Mesothelial cell of epicardium (in vitro differentiated cells): ENCODE data around the gene HERPUD2. TPM values are rescaled to one million over a fixed set of nuclear protein-coding genes. Genes with fewer than 3 reads are reported as not detected.

ENCODE experiments used
- DNase-seq, 2 experiments: peaks; one replicate each; pipeline ENCODE4 v3.0.0; 2021; ENCODE audit warnings: low spot score in 2 of 2; ENCODE audit not compliant: unreplicated experiment in 2 of 2
- H3K27ac Mint-ChIP-seq: 2 replicates; pipeline ENCODE4 v1.8.0; 2021; ENCODE audit warnings: mixed read lengths
- H3K27me3 Mint-ChIP-seq: 2 replicates; pipeline ENCODE4 v1.8.0; 2021; ENCODE audit warnings: low read depth, mixed read lengths
- H3K36me3 Mint-ChIP-seq: 2 replicates; pipeline ENCODE4 v1.8.0; 2021; ENCODE audit warnings: mixed read lengths
- H3K4me1 Mint-ChIP-seq: 2 replicates; pipeline ENCODE4 v1.8.0; 2021; ENCODE audit warnings: mixed read lengths
- H3K4me3 Mint-ChIP-seq: 2 replicates; pipeline ENCODE4 v1.8.0; 2021; ENCODE audit warnings: mild to moderate bottlenecking, moderate library complexity, mixed read lengths
- H3K9me3 Mint-ChIP-seq: 2 replicates; pipeline ENCODE4 v1.8.0; 2021; ENCODE audit warnings: mixed read lengths
- total RNA-seq: library from RNA; stranded (reverse); gene quantifications from 3 replicates; pipeline ENCODE4 v1.2.1, GENCODE V29; 2021
- TF ChIP-seq, protein P1 (sequence below): fragments of 200-600 bp; sonication (generic); IDR thresholded peaks from one replicate; pipeline ENCODE4 v1.5.0; 2021; ENCODE audit warnings: antibody characterized with exemption; ENCODE audit not compliant: unreplicated experiment

The HERPUD2 gene
- total RNA-seq, 1 donor from 2014 or later, result 32.4 TPM

GRCh38 chr7:35731349-35731748 lies 36.4 kb upstream of the HERPUD2 start:
- Mint-ChIP-seq H3K4me3 (no peak overlapping the region), H3K4me1 (peaks cover 18% of the 10 kb centered on the region), H3K27ac (no peak overlapping the region), H3K27me3 (no peaks in the 10 kb centered on the region), H3K36me3 (no peaks in the 10 kb centered on the region), H3K9me3 (no peaks in the 10 kb centered on the region)
- TF ChIP-seq, protein P1, sequence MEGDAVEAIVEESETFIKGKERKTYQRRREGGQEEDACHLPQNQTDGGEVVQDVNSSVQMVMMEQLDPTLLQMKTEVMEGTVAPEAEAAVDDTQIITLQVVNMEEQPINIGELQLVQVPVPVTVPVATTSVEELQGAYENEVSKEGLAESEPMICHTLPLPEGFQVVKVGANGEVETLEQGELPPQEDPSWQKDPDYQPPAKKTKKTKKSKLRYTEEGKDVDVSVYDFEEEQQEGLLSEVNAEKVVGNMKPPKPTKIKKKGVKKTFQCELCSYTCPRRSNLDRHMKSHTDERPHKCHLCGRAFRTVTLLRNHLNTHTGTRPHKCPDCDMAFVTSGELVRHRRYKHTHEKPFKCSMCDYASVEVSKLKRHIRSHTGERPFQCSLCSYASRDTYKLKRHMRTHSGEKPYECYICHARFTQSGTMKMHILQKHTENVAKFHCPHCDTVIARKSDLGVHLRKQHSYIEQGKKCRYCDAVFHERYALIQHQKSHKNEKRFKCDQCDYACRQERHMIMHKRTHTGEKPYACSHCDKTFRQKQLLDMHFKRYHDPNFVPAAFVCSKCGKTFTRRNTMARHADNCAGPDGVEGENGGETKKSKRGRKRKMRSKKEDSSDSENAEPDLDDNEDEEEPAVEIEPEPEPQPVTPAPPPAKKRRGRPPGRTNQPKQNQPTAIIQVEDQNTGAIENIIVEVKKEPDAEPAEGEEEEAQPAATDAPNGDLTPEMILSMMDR, result no peak
- DNase-seq, result no peak

GRCh38 chr7:35729061-35729783 lies 34.3 kb upstream of the HERPUD2 start:
- Mint-ChIP-seq H3K9me3 (no peaks in the 10 kb centered on the region), H3K4me1 (peaks cover 18% of the 10 kb centered on the region), H3K4me3 (no peak overlapping the region), H3K27ac (peak overlapping the region; percentile 12), H3K36me3 (no peaks in the 10 kb centered on the region), H3K27me3 (no peaks in the 10 kb centered on the region)
- TF ChIP-seq, protein P1, result no peak
- DNase-seq, result no peak

- Mint-ChIP-seq H3K4me1 (peaks cover 18% of the 10 kb centered on the region), H3K9me3 (no peaks in the 10 kb centered on the region)
- DNase-seq, result no peak
These were observed 33.6 kb upstream of the HERPUD2 start for GRCh38 chr7:35728412-35729060.

GRCh38 chr7:35727571-35727970 lies 32.6 kb upstream of the HERPUD2 start:
- no peak for DNase-seq
- no peak overlapping the region for H3K4me3 Mint-ChIP-seq
- TF ChIP-seq, protein P1, result no peak
- H3K36me3 Mint-ChIP-seq, result no peaks in the 10 kb centered on the region
- H3K9me3 Mint-ChIP-seq, result no peaks in the 10 kb centered on the region
- H3K27me3 Mint-ChIP-seq, result no peaks in the 10 kb centered on the region
- H3K27ac Mint-ChIP-seq, result no peak overlapping the region
- H3K4me1 Mint-ChIP-seq, result peaks cover 18% of the 10 kb centered on the region

More at GRCh38 chr7:35728412-35729060, 33.6 kb upstream of the HERPUD2 start:
- Mint-ChIP-seq H3K27ac (peak overlapping the region; percentile 12), H3K27me3 (no peaks in the 10 kb centered on the region), H3K36me3 (no peaks in the 10 kb centered on the region), H3K4me3 (no peak overlapping the region)
- TF ChIP-seq, protein P1, result no peak

DNA sequence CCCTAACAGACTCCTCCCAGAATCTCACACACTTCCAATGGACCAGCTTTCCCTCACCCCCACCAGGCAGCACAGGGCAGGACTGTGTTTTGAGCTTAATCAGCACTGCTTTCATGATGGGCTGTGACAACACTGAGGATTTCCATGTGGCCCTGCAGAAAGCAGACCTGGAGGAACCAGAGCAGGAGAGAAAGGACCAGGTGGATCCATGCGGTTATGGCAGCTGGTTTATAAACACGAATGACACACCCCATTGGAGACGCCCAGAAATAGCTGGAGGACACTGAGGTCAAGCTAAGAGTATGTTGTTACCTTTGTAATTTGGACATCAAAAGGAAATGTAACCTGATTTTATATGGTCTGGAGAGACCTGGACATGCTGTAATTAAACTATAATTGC lies 31.7 kb upstream of the HERPUD2 start:
- H3K9me3 Mint-ChIP-seq, result no peaks in the 10 kb centered on the region
- H3K36me3 Mint-ChIP-seq, result no peaks in the 10 kb centered on the region
- TF ChIP-seq, protein P1, result no peak
- no peak overlapping the region for H3K27ac Mint-ChIP-seq
- H3K27me3 Mint-ChIP-seq, result no peaks in the 10 kb centered on the region
- H3K4me3 Mint-ChIP-seq, result no peak overlapping the region
- peaks cover 18% of the 10 kb centered on the region for H3K4me1 Mint-ChIP-seq
- no peak for DNase-seq
